DND-41 (cell line): ENCODE data around the gene GRIK4.

ENCODE experiments used
- ATAC-seq: fragments of 200-7000 bp; cut with Tn5 transposase; 3 replicates; pipeline ENCODE4 v1.9.1; 2021; ENCODE audit warnings: low read depth; ENCODE audit not compliant: insufficient read depth
- DNase-seq: peaks from one replicate; pipeline ENCODE4 v3.0.0-alpha.2; 2020
- H2AFZ ChIP-seq: 2 replicates; pipeline ENCODE4 v1.6.0; 2012; ENCODE audit warnings: low read depth, low read length
- H3K27ac ChIP-seq: 2 replicates; pipeline ENCODE4 v1.5.1; 2012; ENCODE audit warnings: low read length, inconsistent platforms
- H3K27me3 ChIP-seq: fragments of 200-600 bp; sonication (generic); 2 replicates; pipeline ENCODE4 v1.6.0; 2012; ENCODE audit warnings: low read length, mild to moderate bottlenecking, inconsistent platforms; ENCODE audit not compliant: insufficient read depth, poor library complexity
- H3K36me3 ChIP-seq: 2 replicates; pipeline ENCODE4 v1.5.1; 2012; ENCODE audit warnings: low read length, inconsistent platforms; ENCODE audit not compliant: insufficient read depth
- H3K4me1 ChIP-seq: 2 replicates; pipeline ENCODE4 v1.5.1; 2012; ENCODE audit warnings: mild to moderate bottlenecking, low read length; ENCODE audit not compliant: insufficient read depth
- H3K4me2 ChIP-seq: 2 replicates; pipeline ENCODE4 v1.6.0; 2012; ENCODE audit warnings: mild to moderate bottlenecking, moderate library complexity, low read length, inconsistent platforms; ENCODE audit not compliant: insufficient read depth
- H3K4me3 ChIP-seq, 2 experiments: fragments of 200-600 bp in 1 of 2; shearing (Covaris generic) in 1 of 2; 2 replicates each; pipeline ENCODE4 v1.5.1; 2012 to 2016; ENCODE audit warnings: inconsistent platforms in 2 of 2, low read length in 2 of 2, mild to moderate bottlenecking in 2 of 2, low read depth in 1 of 2, moderate library complexity in 1 of 2
- H3K79me2 ChIP-seq: 2 replicates; pipeline ENCODE4 v1.6.0; 2012; ENCODE audit warnings: low read length, inconsistent platforms; ENCODE audit not compliant: insufficient read depth
- H3K9ac ChIP-seq: 2 replicates; pipeline ENCODE4 v1.6.0; 2012; ENCODE audit warnings: low read depth, mild to moderate bottlenecking, inconsistent platforms, low read length, moderate library complexity
- H3K9me3 ChIP-seq: 2 replicates; pipeline ENCODE4 v1.5.1; 2012; ENCODE audit warnings: low read length, moderate library complexity, mild to moderate bottlenecking, inconsistent platforms; ENCODE audit not compliant: insufficient read depth, severe bottlenecking
- H4K20me1 ChIP-seq: 2 replicates; pipeline ENCODE4 v1.6.0; 2012; ENCODE audit warnings: low read length; ENCODE audit not compliant: insufficient read depth
- EZH2 ChIP-seq: IDR thresholded peaks from 3 replicates; pipeline ENCODE4 v1.6.1; 2012; ENCODE audit warnings: borderline replicate concordance, low read depth, mild to moderate bottlenecking, moderate library complexity, low read length, inconsistent platforms; ENCODE audit not compliant: severe bottlenecking
- TF ChIP-seq, protein P1 (sequence below): IDR thresholded peaks from 2 replicates; pipeline ENCODE4 v1.5.1; 2012; ENCODE audit warnings: borderline replicate concordance, low read length, moderate library complexity, mild to moderate bottlenecking; ENCODE audit not compliant: poor library complexity, severe bottlenecking; ENCODE audit errors: extremely low read depth

The GRIK4 gene

DNA sequence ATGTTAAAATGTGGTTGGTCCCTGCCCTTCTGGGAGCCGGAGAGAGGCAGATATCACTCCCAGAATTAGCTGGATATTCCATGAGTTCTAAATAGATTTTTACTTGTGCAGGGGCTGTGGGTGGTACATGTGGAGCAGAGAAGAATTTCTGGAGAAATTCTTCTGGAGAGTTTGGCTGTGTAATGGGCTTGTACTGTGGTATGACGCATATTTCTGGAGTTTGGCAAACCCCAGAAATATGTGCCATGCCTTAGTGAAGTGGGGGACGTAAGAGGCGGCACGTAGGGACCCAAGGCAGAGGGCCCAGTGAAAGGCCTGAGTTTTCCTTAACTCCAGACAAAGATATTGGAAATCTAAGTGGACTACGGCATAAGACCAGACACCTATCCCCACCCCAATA is 461.1 kb downstream of the GRIK4 start:
- Histone ChIP-seq H3K36me3 (no peaks in the 10 kb centered on the region), H3K4me1 (no peaks in the 10 kb centered on the region)
- no peak for ATAC-seq

DNA sequence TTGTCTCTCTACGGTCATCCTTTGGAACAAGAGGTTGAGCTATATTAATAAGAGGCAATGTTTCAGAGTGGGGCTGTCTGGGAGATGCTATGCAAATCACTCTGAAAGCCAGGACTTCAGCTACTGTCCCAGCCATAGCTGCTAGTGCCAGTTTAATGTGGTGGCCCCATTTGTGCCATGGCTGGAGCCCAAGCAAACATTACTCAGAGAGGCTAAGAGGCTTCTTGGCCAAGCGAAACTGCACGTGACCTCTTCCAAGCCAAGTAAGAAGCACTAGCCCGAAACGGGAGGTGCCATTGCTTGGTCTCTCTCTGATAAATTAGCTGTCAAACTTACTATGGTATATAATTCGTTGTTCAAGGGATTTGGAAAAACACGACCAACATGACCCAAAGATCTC is 462.0 kb downstream of the GRIK4 start:
- no peaks in the 10 kb centered on the region for H3K4me1 ChIP-seq
- no peaks in the 10 kb centered on the region for H3K79me2 ChIP-seq
- no peaks in the 10 kb centered on the region for H4K20me1 ChIP-seq
- TF ChIP-seq, protein P1, sequence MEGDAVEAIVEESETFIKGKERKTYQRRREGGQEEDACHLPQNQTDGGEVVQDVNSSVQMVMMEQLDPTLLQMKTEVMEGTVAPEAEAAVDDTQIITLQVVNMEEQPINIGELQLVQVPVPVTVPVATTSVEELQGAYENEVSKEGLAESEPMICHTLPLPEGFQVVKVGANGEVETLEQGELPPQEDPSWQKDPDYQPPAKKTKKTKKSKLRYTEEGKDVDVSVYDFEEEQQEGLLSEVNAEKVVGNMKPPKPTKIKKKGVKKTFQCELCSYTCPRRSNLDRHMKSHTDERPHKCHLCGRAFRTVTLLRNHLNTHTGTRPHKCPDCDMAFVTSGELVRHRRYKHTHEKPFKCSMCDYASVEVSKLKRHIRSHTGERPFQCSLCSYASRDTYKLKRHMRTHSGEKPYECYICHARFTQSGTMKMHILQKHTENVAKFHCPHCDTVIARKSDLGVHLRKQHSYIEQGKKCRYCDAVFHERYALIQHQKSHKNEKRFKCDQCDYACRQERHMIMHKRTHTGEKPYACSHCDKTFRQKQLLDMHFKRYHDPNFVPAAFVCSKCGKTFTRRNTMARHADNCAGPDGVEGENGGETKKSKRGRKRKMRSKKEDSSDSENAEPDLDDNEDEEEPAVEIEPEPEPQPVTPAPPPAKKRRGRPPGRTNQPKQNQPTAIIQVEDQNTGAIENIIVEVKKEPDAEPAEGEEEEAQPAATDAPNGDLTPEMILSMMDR: no peak
- TF ChIP-seq EZH2: no peak
- DNase-seq (no peak), ATAC-seq (no peak)
- H3K9ac ChIP-seq: no peak overlapping the region
- no peaks in the 10 kb centered on the region for H3K36me3 ChIP-seq
- peaks cover 23% of the 10 kb centered on the region for H3K27me3 ChIP-seq
- H3K27ac ChIP-seq: no peak overlapping the region
- no peak overlapping the region for H3K4me3 ChIP-seq
- no peak overlapping the region for H2AFZ ChIP-seq
- H3K4me2 ChIP-seq: no peak overlapping the region
- H3K9me3 ChIP-seq: no peaks in the 10 kb centered on the region

More for the DNA sequence above, 461.1 kb downstream of the GRIK4 start:
- TF ChIP-seq EZH2: no peak
- no peak overlapping the region for H3K27ac ChIP-seq
- peaks cover 22% of the 10 kb centered on the region for H3K27me3 ChIP-seq
- no peaks in the 10 kb centered on the region for H3K79me2 ChIP-seq
- H3K4me2 ChIP-seq: no peak overlapping the region
- no peak overlapping the region for H3K4me3 ChIP-seq
- no peak overlapping the region for H3K9ac ChIP-seq
- no peaks in the 10 kb centered on the region for H3K9me3 ChIP-seq
- H2AFZ ChIP-seq: no peak overlapping the region
- H4K20me1 ChIP-seq: no peaks in the 10 kb centered on the region
- DNase-seq: no peak

DNA sequence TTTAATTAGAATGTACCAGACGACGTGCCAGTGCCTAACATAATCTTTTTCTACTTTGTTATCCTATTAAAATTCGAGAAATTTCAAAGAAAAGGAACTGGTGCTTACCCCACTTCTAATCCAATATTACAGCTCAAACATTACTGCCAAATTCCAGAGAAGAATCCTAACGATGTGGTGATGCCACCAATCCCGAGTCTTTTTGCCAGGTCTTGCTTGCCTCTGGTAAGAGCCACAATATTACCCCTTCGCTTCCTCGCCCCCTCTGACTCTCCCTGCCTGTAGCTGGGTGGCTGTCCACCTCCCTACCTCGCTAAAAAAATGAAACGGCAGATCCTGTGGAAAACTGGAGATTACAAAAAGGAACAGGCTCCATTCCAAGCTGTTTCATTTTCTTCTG is 462.9 kb downstream of the GRIK4 start:
- H3K79me2 ChIP-seq: no peaks in the 10 kb centered on the region
- no peak for ATAC-seq
- no peaks in the 10 kb centered on the region for H3K9me3 ChIP-seq
- no peak overlapping the region for H3K27ac ChIP-seq
- TF ChIP-seq, protein P1: no peak
- TF ChIP-seq EZH2: no peak
- H3K4me2 ChIP-seq: no peak overlapping the region
- DNase-seq: no peak
- no peak overlapping the region for H3K9ac ChIP-seq
- H4K20me1 ChIP-seq: no peaks in the 10 kb centered on the region
- no peaks in the 10 kb centered on the region for H3K4me1 ChIP-seq
- no peak overlapping the region for H3K4me3 ChIP-seq
- H2AFZ ChIP-seq: no peak overlapping the region
- peaks cover 27% of the 10 kb centered on the region for H3K27me3 ChIP-seq
- H3K36me3 ChIP-seq: no peaks in the 10 kb centered on the region

DNA sequence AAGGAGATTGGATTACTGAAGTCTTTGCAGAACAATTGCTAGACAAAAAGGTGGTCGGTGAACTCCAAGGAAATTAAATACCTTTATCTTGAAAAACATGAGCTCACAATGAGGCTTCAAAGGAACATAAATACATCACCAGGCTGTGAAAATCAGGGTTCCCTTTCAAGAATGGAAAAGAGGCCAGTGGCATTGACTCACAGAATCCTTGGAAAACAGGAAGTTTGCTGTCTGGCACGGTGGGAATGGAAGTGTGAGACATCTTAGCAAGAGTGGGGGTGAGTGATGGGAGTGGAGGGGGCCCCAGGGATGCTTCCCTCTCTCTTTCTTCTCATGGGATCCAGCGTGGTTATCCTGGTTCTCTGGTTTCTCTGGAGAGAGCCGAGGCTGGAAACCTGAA is 463.4 kb downstream of the GRIK4 start:
- H4K20me1 ChIP-seq: no peaks in the 10 kb centered on the region
- no peaks in the 10 kb centered on the region for H3K36me3 ChIP-seq
- DNase-seq (no peak), ATAC-seq (no peak)
- TF ChIP-seq, protein P1: no peak
- TF ChIP-seq EZH2: no peak
- peaks cover 25% of the 10 kb centered on the region for H3K27me3 ChIP-seq
- no peak overlapping the region for H2AFZ ChIP-seq
- H3K4me3 ChIP-seq: no peak overlapping the region
- no peaks in the 10 kb centered on the region for H3K9me3 ChIP-seq
- H3K27ac ChIP-seq: no peak overlapping the region
- H3K79me2 ChIP-seq: no peaks in the 10 kb centered on the region
- H3K9ac ChIP-seq: no peak overlapping the region
- H3K4me2 ChIP-seq: no peak overlapping the region
- no peaks in the 10 kb centered on the region for H3K4me1 ChIP-seq
